Activated CD8-positive, alpha-beta memory T cell treated with anti-CD3 and anti-CD28 coated beads, Interleukin-2, amount 50 U/mL, for 48 hours (primary cell): Measurements from ENCODE around the gene CA10.
A peak's percentile ranks its signal among the peaks of the same experiment; 100 is the strongest.

Experiments used
- DNase-seq: peaks from one replicate; pipeline ENCODE4 v3.0.0-alpha.2; 2020

CA10 gene

DNA sequence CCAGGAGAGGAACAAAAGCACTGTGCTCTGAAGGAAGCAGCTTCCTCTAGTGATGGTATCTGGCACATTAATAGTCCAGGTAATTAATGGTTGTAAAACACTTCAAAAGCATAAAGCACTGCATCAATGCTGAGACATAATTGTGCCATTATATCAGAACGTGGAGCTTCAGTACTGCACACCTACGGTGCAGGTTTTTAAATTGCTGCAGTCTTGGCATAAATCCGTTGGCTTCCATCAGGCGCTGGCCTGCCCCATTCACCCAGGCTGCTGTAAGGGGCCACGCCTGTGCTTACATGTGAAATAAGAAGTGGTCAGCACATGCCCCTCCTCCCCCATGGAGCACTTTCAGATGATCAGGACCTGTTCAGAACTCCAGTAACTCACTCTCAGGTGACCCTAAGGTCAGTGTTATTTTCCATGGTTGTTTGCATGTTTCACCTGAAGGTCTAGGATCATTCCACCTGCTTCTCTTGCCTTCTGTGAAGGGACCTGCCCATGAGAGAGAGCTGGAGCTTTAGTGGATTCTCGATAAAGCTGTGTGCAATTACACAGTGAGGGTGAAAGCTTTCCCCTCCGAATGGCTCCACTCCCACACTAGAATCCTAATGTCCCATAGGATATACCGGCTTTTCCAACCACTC, 345.3 kb downstream of the CA10 start:
- no peak for DNase-seq

DNA sequence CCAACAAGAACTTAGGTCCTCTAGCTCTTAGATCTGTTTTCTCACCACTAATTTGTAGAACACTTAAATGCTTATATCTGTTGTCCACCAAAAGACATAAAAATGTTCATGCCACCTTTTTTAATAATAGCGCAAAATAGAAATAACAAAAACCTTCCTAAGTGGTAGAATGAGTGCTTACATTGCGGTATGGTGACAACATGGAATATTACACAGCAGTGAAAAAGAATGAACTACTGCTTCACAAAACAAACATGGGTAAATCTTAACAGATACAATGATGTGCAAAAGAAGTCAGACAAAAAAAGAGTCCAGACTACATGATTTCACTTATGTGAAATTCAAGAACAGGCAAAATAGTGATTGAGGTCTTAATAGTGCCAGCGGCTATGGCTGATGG, 351.1 kb downstream of the CA10 start:
- no peak for DNase-seq

DNA sequence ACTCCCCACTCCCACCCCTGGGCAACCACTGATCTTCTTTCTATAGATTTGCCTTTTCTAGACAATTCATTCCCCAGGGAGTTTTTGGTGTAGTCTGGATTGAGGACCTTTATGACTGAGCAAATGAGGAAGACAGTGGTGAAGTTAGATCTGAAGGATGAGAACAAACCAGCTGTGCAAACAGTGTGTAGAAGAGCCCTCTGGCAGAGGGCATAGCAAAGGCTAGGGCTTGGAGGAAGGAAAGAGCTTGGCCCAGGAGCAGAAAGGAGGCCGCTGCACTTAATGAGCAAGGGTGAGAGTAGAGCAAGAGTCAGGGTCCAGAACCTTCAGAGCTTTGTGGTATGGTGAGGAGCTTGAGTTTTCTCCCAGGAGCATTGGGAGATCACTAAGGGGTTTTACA, 352.7 kb downstream of the CA10 start:
- no peak for DNase-seq

DNA sequence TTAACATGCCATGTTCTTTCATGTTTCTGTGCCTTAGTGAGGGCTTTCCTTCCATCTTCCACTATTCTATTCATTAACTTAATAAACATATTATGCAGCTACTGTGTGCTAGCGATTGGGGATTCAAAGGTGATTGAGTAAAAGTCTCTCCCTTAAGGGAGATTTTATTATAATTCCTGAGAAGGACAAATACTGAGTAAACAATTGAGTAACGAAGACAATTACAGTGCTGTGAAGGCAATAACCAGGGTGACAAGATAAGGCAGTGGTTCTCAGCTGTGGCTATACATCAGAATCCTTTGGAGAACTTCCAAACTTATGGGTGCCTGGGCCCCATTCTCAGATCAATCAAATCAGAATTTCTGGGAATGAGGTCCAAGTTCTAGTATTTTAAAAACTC, 353.3 kb downstream of the CA10 start:
- DNase-seq = no peak

DNA sequence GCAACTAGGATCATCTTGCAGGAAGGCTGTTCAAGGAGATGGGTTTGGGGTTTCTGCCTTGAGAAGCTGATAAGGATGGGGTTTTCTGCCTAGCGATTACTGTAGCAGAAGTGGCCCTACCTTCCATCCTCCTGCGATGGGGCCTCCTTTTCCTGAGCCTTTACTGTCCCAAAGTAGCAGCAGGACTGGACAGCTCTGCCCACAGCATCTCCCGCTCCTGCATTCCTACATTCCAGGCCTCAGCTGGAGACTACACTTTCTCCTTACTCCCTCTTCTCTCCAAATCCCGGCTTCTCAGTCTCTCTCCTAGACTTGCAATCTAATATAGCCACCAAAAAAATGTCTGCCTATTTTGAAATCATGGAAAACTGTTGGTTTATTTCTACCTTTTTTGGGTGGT, 355.4 kb downstream of the CA10 start:
- no peak for DNase-seq

DNA sequence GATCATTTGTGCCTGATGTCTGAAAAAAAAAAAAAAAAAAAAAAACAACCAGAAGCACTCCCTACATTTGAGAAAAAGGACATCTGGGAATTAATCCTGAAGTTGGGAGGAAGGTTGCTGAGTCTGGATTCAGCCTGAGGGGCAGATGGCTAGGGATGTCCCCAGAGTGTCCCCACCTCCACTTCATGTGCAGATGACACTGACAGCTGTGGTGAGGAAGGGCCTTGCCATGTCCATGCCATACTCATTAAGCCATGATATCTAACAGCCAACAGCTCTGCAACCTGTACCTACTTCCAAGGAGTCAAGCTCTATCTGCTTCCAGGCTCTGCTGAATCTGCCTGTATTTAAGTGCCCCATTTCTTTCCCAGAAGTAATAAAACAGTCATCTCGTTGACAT, 356.0 kb downstream of the CA10 start:
- DNase-seq = no peak

DNA sequence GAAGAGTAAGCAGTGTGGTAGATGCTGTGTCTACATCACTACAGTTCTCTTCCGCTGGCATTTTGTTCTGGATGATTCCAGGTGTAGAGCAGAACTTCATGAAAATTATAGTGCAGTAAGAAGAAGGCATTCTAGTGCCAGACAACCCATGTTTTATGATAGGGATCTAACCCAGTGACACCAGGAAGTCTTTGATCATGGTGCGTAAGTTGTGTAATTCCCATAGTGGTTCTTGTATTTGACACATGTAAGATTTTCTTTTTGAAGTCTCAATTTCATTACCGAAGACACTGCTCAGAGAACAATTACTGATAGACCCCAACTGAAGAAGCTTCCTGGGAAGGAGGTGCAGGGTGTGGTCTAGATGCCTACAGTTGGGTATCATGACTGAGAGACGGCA, 356.9 kb downstream of the CA10 start:
- no peak for DNase-seq

DNA sequence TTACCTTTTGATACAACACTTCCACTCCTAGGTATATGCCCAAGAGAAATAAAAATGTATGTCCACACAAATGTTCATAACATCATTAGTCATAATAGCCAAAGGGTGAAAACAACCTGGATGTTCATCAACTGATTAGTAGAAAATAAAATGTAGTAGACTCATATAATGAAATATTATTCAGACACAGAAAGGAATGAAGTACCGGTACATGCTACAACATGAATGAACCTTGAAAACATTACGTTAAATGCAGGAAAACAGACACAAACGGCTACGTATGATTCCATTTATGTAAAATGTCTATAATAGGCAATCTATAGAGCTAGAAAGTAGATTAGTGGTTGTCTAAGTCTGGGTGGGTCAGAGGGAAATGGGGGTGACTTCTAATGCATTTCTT, 358.5 kb downstream of the CA10 start:
- no peak for DNase-seq

DNA sequence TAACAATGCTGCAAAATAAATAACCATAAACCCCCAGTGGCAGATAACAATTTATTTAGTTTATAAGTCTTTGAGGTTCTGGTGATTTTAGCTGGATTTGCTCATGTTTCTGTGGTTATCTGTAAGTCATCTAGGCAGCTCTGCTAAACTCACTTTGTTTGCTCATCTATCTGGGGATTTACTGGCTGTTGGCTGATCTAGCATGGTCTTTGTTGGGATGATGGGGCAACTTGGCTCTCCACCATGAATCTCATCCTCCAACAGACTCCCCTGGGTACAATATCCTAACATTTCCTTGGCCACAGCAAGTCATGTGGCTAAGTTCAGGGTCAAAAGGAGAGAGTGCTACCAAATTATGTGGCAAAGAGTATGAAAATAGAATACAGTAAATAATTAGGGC, 359.3 kb downstream of the CA10 start:
- DNase-seq = no peak

DNA sequence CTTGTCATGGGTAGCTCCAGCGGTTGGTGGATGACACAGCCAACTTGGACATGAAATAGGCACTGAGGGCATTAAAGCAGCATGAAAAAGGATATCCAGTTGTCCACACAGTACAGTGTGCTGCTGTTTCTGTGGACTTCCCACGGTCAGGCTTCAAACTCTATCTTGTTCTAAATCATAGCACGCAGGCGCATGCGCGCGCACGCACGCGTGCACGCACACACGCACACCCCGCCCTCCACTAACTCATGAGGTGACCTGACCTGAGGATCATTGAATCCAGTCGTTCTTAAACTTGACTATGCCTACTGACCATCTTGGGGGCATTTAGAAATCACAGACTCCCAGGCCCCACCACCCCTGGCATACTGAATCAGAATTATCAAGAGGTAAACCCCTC, 361.4 kb downstream of the CA10 start:
- no peak for DNase-seq

DNA sequence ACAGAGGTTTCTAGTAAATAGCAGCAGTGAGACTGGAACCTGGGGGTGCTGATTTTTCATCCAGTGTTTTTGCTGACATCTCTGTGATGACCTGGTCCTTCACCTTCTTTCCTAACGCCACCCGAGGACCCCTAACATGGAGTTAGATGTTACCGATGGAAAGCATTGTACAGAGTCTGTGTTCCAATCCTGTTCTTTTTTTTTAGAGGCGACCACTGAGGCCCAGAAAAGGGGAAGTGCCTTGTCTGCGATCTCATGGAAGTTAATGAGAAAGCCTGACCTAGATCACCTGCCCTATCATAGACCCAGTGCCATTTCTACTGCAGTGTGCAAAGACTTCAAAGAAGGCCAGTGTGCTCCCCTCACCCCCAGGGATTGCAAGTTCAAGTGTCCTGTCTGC, 362.5 kb downstream of the CA10 start:
- DNase-seq = no peak

DNA sequence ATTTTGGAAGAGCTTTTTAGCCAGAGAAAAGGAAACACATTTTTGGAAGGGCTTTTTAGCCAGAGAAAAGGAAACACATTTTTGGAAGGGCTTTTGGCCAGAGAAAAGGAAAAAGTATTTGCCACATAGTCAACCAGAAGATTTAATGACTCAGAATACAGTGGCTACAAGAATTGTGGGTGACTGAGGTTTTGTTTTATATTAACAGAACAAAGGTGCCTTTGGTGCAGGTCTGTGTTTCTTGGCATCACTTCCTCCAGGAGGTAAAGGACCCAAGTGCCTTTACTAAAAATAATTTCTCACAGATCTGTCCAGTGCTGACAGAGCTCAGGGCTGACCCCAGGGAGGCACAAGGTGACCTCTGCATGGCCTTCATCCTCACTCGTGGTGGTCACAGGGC, 363.1 kb downstream of the CA10 start:
- no peak for DNase-seq

DNA sequence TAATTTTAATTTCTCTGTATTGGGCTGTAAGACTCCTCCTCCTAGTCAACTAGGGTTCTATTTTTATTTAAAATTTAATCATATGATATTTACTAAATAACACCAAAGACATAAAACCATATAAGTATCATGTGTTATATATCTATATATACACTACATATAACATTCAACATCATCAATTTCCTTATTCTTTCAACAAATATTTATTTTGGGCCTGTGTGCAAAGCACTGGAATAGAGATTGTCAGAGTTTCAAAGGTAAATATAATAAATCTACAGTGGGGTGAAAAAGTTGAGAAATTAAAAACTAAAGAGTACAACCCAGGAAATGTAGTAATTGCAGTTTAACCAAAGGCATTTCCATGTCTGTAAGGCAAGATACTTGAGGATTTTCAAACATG, 364.0 kb downstream of the CA10 start:
- no peak for DNase-seq

DNA sequence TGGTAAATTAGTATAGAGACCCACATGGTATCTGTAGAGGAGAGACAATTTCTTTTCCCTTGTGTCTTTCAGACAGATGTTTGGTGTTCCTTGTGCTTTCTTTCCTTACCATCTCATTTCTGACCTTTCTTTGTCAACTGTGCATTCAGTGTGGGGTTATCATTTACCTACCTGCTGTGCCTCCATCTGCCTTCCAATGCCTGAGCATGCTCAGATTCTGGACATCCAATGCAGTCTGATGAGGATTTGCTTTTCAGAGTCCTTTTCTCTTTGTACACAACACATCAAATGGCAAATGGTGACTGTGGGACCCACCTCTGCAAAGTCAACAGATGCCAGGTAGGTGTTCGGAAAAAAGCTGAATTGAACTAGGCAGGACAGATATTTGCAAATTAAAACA, 364.8 kb downstream of the CA10 start:
- no peak for DNase-seq

DNA sequence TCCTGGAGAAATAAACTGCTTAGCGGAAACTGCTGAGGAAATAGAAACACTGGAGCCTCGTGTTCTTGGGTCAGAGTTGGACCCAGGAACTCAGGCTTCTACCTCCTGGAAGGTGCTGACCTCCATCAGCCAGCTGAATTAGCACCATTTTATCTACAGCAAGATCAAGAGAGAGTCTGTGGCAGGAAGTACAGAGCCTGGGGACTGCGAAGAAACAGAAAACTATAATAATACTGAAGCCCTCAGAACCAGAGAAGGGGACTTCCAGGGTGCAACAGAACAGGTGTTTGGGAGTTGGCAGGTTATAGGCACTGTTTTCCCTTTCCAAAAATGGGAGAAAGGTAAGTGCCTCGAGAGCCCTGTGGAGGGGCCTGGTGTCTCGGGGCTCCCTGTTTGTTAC, 379.7 kb downstream of the CA10 start:
- DNase-seq = no peak

DNA sequence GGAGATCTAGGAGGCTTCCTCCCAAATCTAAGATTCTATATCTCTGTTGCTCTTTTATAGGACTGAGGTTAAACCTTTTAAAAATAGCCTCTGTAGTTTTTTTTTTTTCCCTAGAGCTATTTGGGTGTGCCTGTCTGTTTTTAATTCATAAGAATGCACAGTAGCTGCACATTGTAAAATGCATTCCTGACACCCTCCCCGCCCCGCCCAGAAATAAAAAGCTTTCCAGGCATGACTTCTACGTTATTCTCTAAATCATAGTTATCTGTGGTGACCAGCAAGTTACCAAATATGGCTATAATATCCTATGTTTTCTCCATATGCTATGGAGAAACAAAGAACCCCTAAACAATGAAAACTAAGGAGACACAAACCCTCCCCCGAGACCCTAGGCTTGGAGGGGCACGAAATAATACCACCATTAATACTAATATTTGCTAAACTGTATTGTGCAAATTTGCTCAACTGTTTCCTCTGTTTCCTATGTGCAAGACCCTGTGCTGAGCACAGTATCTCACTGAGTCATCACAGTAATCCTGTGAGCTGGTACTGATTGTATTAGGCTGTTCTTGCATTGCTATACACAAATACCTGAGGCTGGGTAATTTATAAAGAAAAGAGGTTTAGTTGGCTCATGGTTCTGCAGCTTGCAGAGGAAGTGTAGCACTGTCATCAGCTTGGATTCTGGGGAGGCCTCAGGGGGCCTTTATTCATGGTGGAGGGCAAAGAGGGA, 388.3 kb downstream of the CA10 start:
- DNase-seq = no peak

DNA sequence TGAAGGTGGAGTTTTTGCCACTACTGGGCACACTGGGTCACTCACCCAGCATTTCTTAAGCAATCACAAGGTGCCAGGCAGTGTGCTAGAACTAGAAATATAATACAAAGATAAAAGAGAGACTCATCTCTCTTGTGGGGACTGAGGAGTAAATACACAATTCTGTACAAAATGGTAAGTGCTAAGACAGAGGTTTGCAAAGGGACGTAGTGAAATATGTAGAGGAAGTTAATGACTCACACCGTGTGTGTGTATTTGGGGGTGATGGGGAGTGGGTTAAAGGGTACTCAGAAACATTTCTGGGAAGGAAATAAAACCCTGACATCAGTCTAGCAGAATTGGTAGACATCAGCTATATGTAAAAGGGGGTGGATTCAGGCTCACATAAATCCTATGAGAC, 389.3 kb downstream of the CA10 start:
- no peak for DNase-seq

DNA sequence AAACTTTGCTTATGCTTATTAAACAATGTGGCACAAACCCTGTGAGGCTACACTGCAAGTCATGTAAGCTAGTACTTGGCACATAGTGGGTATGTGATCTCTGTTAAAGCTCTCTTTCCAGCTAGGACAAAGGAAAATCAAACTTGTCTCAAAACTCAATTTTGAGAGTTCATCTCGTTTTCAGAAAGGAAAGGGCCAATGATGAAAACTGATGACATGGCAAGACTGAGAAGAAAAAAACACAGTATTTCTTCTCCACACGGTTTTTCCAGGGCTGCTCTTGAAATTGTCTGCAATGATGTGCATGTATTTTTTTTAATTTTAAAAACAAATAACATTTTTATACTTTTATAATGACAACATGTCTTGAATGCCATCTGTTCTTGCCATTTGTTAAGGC, 389.8 kb downstream of the CA10 start:
- DNase-seq = no peak

DNA sequence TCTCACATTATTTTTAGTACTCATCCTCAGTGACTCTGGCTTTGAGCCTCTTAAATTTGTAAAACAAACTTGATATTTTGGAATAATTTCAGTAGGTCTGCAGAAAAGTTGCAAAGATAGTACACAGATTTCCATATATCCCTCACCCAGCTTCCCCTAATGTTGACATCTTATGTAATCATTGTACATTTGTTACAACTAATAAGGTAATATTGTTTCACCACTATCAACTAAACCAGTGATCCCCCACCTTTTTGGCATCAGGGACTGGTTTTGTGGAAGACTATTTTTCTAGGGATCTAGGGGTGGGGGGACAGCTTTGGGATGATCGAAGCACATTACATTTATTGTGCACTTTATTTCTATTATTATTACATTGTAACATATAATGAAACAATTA, 391.2 kb downstream of the CA10 start:
- no peak for DNase-seq

DNA sequence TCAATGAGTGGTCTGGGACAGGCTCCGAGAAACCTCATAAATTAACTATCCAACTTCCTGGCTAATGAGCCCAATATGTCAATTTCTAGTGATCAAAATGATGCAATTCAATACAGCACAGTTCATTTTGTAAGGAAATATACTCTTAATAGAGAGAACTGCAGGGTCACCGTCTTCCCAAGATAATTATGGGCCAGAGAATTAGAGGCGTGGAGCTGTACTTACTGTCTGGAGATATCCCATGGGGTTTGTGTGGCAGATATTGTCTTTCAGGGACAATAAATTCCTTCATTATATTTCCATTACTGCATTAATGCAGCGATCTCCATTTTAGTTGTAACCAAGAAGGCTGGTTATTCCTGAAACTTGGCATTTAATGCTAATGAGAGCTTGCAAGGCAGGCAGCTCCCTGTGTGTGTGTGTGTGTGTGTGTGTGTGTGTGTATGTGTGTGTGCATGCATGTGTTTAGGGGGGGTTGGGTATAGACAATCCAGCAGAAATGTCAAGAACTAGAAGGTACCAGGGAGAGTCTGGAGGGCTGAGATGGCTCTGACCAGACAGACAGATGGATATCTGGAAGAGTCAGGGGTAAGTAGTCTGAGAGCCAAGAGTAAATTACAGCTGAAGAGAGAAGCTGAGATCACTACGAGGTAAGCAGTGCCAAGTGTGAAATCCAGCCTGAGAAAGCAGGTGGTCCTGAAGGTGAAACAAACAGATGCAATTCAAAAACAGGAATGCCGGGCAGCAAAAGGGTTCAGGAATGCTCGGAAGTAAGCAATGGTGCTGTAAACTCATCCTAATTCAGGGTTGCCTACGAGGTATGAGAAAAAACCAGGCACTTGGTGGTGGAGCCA, 393.0 kb downstream of the CA10 start:
- no peak for DNase-seq

DNA sequence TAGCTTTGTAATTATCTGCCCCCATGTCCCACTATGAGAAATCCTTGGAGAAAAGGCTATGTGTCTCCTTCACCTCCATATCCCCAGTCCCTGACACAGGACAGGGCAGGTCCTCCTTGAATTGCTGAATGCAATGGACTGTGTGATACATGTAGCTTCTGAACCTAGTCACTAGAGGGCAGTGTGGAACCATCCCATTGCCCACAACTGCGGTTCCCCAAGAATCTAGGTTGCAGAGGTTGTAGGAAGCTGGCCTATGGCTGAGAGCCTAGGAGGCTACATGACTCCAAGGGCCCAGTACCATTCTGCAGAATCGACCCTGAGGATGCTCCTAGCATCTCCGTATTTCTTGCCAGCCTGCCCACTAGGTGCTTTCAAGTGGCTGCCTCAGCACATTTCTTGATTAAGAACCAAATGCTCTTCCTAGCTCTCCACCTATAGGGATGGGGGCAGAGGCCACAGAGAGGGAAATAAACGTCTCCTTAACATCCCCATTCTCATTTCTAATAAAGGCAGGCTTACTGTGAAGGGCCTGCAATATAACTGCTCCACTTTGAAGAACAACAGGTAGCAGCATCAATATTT, 394.0 kb downstream of the CA10 start:
- DNase-seq = peak; percentile 59

DNA sequence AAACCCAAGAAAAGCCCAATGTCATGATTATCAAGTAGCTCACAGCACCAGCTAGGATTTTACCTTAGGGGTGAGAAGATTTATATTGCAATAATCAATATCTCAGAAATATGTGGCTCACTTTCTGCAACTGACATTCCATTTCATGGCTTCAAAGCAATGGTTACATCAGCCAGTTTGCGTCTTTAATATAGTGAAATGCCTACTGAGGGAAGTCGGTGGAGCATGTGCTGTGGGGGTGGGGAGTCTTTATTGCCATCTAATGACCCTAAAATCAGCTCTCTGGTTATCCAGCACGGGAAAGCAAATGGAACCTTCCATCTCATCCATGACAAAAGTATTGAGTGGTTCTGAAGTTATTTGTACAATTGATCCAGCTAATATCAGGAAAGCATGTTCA, 395.5 kb downstream of the CA10 start:
- DNase-seq = no peak

DNA sequence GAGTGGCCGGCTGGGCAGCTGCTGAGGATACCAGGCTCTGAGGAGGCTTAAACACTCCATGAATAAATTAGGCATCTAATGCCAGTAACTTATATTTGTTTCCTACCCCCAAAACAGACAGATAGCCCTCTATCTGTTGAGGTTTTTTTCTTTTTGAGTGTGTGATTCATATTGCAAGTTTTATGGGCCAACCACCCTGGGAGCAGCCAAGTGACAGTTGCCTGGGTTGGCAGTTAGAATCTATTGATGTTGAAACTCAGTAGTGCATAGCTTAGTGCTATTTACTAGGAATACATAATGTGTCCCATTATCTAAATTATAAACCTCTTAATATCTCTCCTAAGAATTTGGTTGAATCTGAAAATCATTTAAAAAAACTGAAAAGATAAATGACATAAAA, 397.4 kb downstream of the CA10 start:
- DNase-seq = no peak

DNA sequence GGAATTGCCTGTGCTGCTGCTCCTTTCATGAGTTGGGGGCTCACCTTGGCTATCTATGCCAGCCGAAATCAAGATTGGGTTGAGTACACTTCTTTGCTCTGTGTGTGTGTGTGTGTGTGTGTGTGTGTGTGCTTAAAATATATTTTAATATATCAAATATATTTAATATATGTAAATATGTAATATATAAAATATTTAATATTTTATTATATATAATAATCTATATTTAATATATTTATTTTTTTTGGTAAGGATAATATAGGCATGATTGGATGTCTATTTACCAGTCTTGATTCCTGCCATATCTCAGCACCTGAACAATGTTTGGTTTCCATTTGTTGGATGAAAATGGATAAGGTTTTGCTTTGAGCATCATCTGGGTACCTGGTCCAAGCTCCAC, 399.3 kb downstream of the CA10 start:
- no peak for DNase-seq
